HL-60 (cell line): ENCODE data around the gene FAM149A.

Experiments
- DNase-seq, 2 experiments: peaks; one replicate each; pipeline ENCODE4 v3.0.0-alpha.2; 2010 to 2020; ENCODE audit warnings: low read depth in 1 of 2, low spot score in 1 of 2
- H3K27ac ChIP-seq: fragments of 250-450 bp; sonication (Bioruptor Pico); replicated peaks from 2 replicates; pipeline ENCODE4 v1.5.1; 2020; ENCODE audit warnings: mild to moderate bottlenecking, moderate library complexity
- H3K27me3 ChIP-seq: fragments of 250-450 bp; sonication (Bioruptor Pico); 2 replicates; pipeline ENCODE4 v1.5.1; 2021; ENCODE audit warnings: mild to moderate bottlenecking, moderate library complexity; ENCODE audit not compliant: insufficient read depth, poor library complexity, severe bottlenecking
- H3K4me3 ChIP-seq: replicated peaks from 2 replicates; pipeline ENCODE4 v1.5.1; 2011; ENCODE audit warnings: mild to moderate bottlenecking, control low read depth, low read length; ENCODE audit not compliant: insufficient read depth
- GABPA ChIP-seq: IDR thresholded peaks from 2 replicates; pipeline ENCODE4 v1.6.1; 2012; ENCODE audit warnings: low read depth
- POLR2AphosphoS5 ChIP-seq: IDR thresholded peaks from 2 replicates; pipeline ENCODE4 v1.6.1; 2012; ENCODE audit warnings: low read depth
- SPI1 ChIP-seq: IDR thresholded peaks from 2 replicates; pipeline ENCODE4 v1.6.1; 2012; ENCODE audit warnings: low read depth, mild to moderate bottlenecking, borderline replicate concordance
- TF ChIP-seq, protein P1 (sequence below): IDR thresholded peaks from 2 replicates; pipeline ENCODE4 v1.6.1; 2012; ENCODE audit warnings: low read depth; ENCODE audit not compliant: insufficient replicate concordance
- TF ChIP-seq, protein P2 (sequence below): IDR thresholded peaks from one replicate; pipeline ENCODE4 v1.5.1; 2011; ENCODE audit warnings: low read length, control low read depth, inconsistent platforms; ENCODE audit not compliant: insufficient read depth

FAM149A gene

DNA sequence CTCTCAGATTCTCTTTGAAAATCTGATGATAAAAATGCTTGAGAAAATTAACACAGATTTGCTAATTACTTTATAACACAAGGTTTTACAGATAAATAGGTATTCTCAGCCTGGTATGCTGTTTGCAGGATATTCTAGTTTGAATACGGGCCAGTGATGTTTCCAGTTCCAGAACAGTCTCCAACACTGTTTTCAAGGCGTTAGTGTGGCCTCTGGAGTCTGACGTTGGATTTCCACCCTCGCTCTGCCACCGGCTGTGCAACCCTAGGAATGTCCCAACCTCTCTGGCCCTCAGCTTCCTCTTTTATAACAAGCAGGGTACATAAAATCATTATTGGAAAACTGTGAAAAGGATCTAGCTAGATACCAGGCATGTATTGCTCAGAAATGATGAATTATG lies 63.1 kb downstream of the FAM149A start:
- Histone ChIP-seq H3K27ac (no peak overlapping the region), H3K27me3 (no peaks in the 10 kb centered on the region), H3K4me3 (no peak overlapping the region)
- DNase-seq = peak in 1 of 2 experiments; percentile 11
- TF ChIP-seq, protein P1, sequence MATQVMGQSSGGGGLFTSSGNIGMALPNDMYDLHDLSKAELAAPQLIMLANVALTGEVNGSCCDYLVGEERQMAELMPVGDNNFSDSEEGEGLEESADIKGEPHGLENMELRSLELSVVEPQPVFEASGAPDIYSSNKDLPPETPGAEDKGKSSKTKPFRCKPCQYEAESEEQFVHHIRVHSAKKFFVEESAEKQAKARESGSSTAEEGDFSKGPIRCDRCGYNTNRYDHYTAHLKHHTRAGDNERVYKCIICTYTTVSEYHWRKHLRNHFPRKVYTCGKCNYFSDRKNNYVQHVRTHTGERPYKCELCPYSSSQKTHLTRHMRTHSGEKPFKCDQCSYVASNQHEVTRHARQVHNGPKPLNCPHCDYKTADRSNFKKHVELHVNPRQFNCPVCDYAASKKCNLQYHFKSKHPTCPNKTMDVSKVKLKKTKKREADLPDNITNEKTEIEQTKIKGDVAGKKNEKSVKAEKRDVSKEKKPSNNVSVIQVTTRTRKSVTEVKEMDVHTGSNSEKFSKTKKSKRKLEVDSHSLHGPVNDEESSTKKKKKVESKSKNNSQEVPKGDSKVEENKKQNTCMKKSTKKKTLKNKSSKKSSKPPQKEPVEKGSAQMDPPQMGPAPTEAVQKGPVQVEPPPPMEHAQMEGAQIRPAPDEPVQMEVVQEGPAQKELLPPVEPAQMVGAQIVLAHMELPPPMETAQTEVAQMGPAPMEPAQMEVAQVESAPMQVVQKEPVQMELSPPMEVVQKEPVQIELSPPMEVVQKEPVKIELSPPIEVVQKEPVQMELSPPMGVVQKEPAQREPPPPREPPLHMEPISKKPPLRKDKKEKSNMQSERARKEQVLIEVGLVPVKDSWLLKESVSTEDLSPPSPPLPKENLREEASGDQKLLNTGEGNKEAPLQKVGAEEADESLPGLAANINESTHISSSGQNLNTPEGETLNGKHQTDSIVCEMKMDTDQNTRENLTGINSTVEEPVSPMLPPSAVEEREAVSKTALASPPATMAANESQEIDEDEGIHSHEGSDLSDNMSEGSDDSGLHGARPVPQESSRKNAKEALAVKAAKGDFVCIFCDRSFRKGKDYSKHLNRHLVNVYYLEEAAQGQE = no peak
- no peak for TF ChIP-seq POLR2AphosphoS5
- no peak for TF ChIP-seq GABPA
- TF ChIP-seq, protein P2, sequence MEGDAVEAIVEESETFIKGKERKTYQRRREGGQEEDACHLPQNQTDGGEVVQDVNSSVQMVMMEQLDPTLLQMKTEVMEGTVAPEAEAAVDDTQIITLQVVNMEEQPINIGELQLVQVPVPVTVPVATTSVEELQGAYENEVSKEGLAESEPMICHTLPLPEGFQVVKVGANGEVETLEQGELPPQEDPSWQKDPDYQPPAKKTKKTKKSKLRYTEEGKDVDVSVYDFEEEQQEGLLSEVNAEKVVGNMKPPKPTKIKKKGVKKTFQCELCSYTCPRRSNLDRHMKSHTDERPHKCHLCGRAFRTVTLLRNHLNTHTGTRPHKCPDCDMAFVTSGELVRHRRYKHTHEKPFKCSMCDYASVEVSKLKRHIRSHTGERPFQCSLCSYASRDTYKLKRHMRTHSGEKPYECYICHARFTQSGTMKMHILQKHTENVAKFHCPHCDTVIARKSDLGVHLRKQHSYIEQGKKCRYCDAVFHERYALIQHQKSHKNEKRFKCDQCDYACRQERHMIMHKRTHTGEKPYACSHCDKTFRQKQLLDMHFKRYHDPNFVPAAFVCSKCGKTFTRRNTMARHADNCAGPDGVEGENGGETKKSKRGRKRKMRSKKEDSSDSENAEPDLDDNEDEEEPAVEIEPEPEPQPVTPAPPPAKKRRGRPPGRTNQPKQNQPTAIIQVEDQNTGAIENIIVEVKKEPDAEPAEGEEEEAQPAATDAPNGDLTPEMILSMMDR = no peak
- TF ChIP-seq SPI1 = no peak

DNA sequence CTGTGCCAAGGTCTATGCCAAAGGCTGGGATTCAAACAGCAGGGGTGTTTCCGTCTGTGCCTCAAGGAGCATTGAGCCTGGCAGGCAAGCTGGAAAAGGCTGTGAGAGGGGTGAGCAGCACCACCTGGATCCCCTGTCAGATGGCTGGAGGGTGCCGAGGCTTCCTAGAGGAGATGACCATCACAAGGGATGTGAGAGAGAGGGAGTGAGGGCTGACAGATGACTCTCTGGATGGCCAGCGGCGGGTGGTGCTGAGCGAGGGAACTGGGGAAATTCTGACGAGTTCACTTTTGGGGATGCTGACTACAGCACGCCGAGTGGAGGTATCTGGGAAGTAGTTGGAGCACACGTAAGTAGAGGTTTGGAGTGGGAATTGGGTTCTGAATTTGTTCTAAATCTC lies 64.2 kb downstream of the FAM149A start:
- H3K27ac ChIP-seq = no peak overlapping the region
- DNase-seq = no peak
- TF ChIP-seq POLR2AphosphoS5 (no peak), SPI1 (no peak), GABPA (no peak)
- TF ChIP-seq, protein P1 = no peak
- TF ChIP-seq, protein P2 = no peak

DNA sequence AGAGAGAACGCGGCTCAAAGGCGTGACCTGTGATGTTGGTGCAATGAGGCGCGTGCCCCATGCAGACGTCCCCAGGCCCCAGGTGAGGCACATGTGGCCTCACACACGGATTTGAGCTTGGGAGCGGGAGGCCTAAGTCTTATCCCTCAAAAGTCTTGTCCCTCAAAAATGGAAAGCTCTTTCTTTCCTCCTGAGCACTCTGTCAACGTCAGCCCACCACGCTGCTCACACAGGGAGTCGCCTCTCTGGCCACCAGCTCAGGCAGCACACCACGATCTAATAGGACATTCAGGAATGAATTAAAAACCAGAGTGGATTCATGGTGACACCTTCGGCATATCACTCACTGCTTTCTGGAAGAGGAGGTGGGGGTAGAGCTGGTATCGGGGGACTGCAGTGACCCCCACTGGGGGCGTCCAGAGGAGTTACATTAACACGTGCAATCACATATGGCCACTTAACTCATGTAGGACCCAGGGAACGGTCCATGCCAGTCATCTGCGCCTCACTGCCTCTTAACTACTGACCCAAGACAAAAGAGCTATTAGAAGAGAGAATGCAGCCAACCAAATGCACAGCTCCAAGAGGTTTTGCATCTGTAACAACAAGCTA lies 64.9 kb downstream of the FAM149A start:
- Histone ChIP-seq H3K27ac (no peak overlapping the region), H3K4me3 (no peak overlapping the region), H3K27me3 (no peaks in the 10 kb centered on the region)
- TF ChIP-seq, protein P1 = no peak
- no peak for DNase-seq

More for the DNA sequence above, 64.2 kb downstream of the FAM149A start:
- no peaks in the 10 kb centered on the region for H3K27me3 ChIP-seq
- H3K4me3 ChIP-seq = no peak overlapping the region
